ENCODE data around the gene CA10. TPM values are rescaled to one million over a fixed set of nuclear protein-coding genes. Genes with fewer than 3 reads are reported as not detected.

CA10 gene
- total RNA-seq, 1 experiment from 2014 or later, result not detected

DNA sequence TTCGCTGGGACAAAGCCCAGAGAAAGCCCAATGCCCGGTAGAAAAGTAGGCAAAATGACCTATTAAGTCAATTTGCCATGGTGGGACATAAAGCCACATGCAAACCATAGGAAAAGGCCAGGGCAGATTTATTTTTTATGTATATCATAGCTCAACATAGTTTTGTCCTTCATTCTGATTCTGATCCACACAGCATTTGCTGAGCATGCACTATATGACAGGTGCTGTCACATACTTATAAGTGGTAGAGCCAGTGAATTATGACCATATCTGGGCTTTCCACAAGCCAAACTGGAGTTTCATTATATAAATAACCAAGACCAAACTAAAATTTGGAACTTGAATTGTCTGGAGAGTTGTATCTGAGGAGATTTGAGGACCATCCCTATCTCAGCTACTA, 74.3 kb downstream of the CA10 start:
- DNase-seq, result no peak
- Mint-ChIP-seq H3K4me1 (ENCODE audit: low read depth, unreplicated experiment) (no peaks in the 10 kb centered on the region), H3K4me3 (ENCODE audit: low read depth, unreplicated experiment) (no peak overlapping the region), H3K27me3 (ENCODE audit: unreplicated experiment) (peaks cover 24% of the 10 kb centered on the region), H3K27ac (ENCODE audit: unreplicated experiment) (no peak overlapping the region), H3K9me3 (ENCODE audit: low read depth, unreplicated experiment) (no peaks in the 10 kb centered on the region), H3K36me3 (ENCODE audit: insufficient read depth, unreplicated experiment) (no peaks in the 10 kb centered on the region)
- no peak for TF ChIP-seq CTCF (IDR thresholded peaks at IDR 0.05; ENCODE audit: unreplicated experiment)
- intact Hi-C loops (cut with micrococcal nuclease; ENCODE audit: unreplicated experiment), result no loop called here
- CTCF ChIA-PET, result interaction anchor here (1.7 kb wide), 1 partner anchor 28 kb away, joined by 4 read pairs; no protein-coding TSS in a partner anchor
- BruUV-seq (replicated peaks), result no TSS peak

GRCh38 chr17:52079496-52079895, 79.0 kb downstream of the CA10 start:
- no peaks in the 10 kb centered on the region for H3K36me3 Mint-ChIP-seq (ENCODE audit: insufficient read depth, unreplicated experiment)
- no peak overlapping the region for H3K4me3 Mint-ChIP-seq (ENCODE audit: low read depth, unreplicated experiment)
- no peak overlapping the region for H3K27ac Mint-ChIP-seq (ENCODE audit: unreplicated experiment)
- BruUV-seq (replicated peaks), result no TSS peak
- no peak for TF ChIP-seq CTCF (IDR thresholded peaks at IDR 0.05; ENCODE audit: unreplicated experiment)
- H3K9me3 Mint-ChIP-seq (ENCODE audit: low read depth, unreplicated experiment), result no peaks in the 10 kb centered on the region
- no peaks in the 10 kb centered on the region for H3K4me1 Mint-ChIP-seq (ENCODE audit: low read depth, unreplicated experiment)
- CTCF ChIA-PET, result interaction anchor here (0.7 kb wide), 1 partner anchor 643 kb away, joined by 3 read pairs; no protein-coding TSS in a partner anchor
- intact Hi-C loops (cut with micrococcal nuclease; ENCODE audit: unreplicated experiment), result no loop called here
- peaks cover 26% of the 10 kb centered on the region for H3K27me3 Mint-ChIP-seq (ENCODE audit: unreplicated experiment)
- no peak for DNase-seq

GRCh38 chr17:52071712-52072111, 86.8 kb downstream of the CA10 start:
- Mint-ChIP-seq H3K4me3 (ENCODE audit: low read depth, unreplicated experiment) (no peak overlapping the region), H3K9me3 (ENCODE audit: low read depth, unreplicated experiment) (peaks cover 2% of the 10 kb centered on the region), H3K27ac (ENCODE audit: unreplicated experiment) (no peak overlapping the region), H3K4me1 (ENCODE audit: low read depth, unreplicated experiment) (no peaks in the 10 kb centered on the region), H3K36me3 (ENCODE audit: insufficient read depth, unreplicated experiment) (no peaks in the 10 kb centered on the region), H3K27me3 (ENCODE audit: unreplicated experiment) (peaks cover 77% of the 10 kb centered on the region)
- no peak for DNase-seq
- CTCF ChIA-PET, result interaction anchor here (0.7 kb wide), 1 partner anchor 371 kb away, joined by 4 read pairs; no protein-coding TSS in a partner anchor
- intact Hi-C loops (cut with micrococcal nuclease; ENCODE audit: unreplicated experiment), result no loop called here
- TF ChIP-seq CTCF (IDR thresholded peaks at IDR 0.05; ENCODE audit: unreplicated experiment), result no peak
- no TSS peak for BruUV-seq (replicated peaks)

GRCh38 chr17:52064791-52065211, 93.7 kb downstream of the CA10 start:
- Mint-ChIP-seq H3K9me3 (ENCODE audit: low read depth, unreplicated experiment) (peaks cover 9% of the 10 kb centered on the region), H3K27me3 (ENCODE audit: unreplicated experiment) (peaks cover 69% of the 10 kb centered on the region), H3K4me3 (ENCODE audit: low read depth, unreplicated experiment) (no peak overlapping the region), H3K36me3 (ENCODE audit: insufficient read depth, unreplicated experiment) (no peaks in the 10 kb centered on the region), H3K27ac (ENCODE audit: unreplicated experiment) (no peak overlapping the region), H3K4me1 (ENCODE audit: low read depth, unreplicated experiment) (peaks cover 8% of the 10 kb centered on the region)
- CTCF ChIA-PET, result interaction anchor here (0.5 kb wide), 1 partner anchor 189 kb away, joined by 3 read pairs; no protein-coding TSS in a partner anchor
- no TSS peak for BruUV-seq (replicated peaks)
- intact Hi-C loops (cut with micrococcal nuclease; ENCODE audit: unreplicated experiment), result no loop called here
- no peak for TF ChIP-seq CTCF (IDR thresholded peaks at IDR 0.05; ENCODE audit: unreplicated experiment)
- DNase-seq, result no peak

Measured in Calu3 (cell line).